GM03348 (cell line): Measurements from ENCODE around the gene HMCN2.
"Not testable (repeated sequence)": the region's sequence is repeated elsewhere in the genome, so short reads cannot be mapped to it uniquely, and the experiment has no call there.

Experiments used
- DNase-seq: peaks from one replicate; pipeline ENCODE4 v3.0.0; 2012; ENCODE audit warnings: low spot score

Gene HMCN2

DNA sequence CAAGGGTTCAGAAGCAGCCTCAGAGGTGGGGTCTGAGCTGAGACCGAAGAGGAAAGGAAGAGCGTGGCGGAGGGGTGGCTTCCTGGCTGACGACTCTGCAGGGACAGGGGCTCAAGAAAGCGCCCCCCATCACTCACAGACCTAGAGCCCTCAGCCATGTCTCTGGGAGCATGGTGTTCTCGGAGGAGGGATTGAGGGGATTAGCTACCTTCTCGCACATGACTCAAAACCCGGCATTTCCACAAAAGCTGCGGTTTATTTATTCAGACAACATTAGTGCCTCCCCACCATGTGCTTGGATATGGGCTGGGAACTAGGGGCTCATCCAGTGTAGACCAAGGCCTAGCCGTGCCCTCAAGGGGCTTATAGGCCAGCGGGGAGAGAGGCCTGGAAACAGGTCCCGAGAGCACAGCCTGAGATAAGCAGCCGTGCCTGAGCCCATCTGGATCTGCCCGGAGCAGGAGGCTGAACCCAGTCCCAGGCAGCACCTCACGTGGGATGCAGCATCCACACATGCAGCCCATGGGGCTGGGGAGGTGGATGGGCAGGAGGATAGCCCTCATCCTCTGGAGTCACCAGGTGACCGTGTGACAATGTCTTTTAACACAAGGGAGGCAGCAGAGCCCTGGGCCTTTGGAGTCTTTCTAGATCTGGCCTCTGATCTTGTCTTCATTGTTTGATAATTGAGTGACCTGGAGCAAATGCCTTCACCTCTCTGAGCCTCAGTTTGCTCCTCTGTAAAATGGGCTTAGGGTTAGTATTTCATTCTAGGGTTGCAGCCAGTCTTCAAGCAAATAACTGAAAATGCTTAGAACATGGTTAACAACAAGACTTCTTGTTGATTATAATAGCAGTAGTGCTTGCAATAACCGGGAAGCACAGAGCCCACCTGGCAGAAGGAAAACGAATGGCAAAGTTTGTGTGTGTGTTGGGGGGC lies 878 bp upstream of the HMCN2 start:
- DNase-seq: no peak

DNA sequence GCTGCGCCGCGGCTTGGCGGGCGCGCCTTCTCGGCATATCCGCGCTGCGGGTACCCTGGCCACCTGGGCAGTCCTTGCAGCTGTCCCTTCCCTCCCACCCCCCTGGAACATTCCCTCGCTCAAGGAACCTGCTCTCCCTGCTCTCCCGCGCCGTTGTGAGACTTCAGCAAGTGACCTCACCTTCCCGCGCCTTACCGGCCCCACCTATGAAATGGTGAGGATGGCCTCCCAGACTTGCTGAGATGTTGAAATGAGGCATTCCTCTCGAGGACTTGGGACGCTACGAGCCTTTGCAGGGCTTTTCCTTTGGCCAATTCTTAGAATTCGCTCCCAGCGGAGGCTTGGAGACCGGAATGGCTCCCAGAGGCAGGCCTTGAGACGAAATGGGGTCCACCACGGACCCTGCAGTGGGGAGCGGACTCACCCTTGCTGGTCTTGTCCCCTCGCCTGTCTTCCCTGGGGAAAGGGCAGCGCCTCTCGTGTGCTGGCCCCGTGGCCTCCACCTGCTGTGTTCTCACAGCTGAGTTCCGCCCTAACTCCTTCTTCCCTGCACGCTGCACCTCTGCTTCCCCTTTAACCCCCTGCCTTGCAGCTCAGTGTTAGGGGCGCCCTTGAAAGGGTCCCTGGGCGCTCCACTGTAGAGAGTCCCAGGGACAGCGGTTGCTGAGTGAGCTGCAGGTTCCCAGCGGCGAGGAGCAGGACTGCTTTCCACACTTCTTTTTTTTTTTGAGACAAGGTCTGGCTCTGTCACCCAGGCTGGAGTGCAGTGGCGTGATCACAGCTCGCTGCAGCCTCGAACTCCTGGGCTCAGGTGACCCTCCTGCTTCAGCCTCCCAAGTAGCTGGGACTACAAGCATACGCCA lies 907 bp downstream of the HMCN2 start:
- DNase-seq: no peak

- DNase-seq: no peak
These were observed 2.4 kb downstream of the HMCN2 start for GRCh38 chr9:130267930-130268329.

GRCh38 chr9:130268521-130269211 lies 3.1 kb downstream of the HMCN2 start:
- no peak for DNase-seq

DNA sequence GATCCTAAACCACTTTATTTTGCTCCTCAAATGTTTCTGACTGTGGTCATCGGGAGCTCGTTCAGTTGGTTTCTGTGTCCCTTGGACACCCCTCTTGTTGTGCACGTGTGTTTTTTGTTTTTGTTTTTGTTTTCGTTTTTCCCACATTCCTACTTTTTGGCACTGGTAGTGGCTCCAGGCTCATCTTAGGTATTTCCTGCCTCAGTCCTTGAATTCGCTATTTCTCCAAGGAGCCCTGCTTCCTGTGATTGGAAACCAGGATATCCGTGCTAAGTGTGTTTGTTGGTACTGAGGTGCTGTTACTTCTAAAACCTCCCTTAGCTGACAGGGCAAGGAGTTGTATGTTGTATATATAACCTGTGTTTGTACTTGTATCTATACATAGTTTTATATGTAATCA lies 5.9 kb downstream of the HMCN2 start:
- no peak for DNase-seq

DNA sequence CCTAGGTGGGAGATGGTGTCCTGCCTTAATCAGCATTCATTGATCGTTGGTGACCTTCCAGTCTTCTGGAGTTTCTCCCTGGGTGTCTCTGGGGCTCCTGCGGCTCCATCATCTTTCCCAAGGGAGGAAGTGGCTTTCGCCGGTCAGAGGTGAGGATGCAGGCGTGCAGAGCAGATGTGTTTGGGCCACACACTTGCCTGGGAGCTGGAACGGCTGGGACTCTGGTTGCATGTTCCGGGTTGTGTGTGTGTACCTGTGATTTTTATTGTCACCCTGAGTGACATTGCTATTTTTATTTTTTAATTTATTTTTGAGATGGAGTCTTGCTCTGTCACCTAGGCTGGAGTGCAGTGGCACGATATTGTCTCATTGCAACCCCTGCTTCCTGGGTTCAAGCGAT lies 9.6 kb downstream of the HMCN2 start:
- no peak for DNase-seq

- DNase-seq: peak; percentile 71
These were observed 10.6 kb downstream of the HMCN2 start for GRCh38 chr9:130276121-130276520.

- DNase-seq: no peak
These were observed 11.4 kb downstream of the HMCN2 start for GRCh38 chr9:130276955-130277354.

DNA sequence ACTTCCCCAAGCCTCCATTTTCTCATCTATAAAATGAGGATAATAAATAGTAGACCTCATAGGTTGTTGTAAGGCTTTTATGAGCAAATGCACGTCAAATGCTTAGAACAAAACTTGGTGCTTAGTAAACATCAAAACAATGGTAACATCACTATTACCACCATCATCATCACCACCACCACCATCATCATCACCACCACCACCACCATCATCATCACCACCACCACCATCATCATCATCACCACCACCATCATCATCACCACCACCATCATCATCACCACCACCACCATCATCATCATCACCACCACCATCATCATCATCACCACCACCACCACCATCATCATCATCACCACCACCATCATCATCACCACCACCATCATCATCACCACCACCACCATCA lies 12.0 kb downstream of the HMCN2 start:
- DNase-seq: not testable (repeated sequence)

DNA sequence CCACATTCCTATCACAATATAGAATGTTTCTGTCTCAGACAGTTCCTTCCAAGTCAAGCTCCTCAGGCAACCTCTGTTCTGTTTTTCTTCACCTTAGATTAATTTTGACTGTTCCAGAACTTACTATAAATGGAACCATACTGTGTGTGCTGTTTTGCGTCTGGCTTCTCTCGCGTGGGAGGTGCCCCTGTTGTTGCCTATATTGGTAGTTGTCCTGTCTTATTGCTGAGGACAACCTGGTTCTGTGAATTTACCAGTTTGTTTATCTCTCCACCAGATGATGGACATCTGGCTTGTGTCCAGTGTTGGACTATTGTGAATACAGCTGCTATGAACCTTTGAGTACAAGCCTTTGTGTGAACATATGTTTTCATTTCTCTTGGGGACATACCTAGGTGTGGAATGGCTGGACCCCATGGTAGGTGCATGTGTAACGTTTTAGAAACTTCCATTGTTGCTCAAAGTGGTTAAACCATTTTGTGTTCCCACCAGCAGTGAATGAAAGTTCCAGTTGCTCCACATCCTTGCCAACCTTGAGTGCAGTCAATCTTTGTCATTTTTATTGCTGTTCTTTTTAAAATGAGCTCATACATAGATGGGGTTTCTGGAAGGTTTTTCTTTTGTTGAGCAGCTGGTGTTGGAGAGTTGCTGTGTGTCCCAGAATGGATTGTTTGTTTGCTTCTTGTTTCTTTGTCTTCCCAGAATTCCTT lies 18.1 kb downstream of the HMCN2 start:
- DNase-seq: no peak

GRCh38 chr9:130284249-130284625 lies 18.7 kb downstream of the HMCN2 start:
- no peak for DNase-seq

DNA sequence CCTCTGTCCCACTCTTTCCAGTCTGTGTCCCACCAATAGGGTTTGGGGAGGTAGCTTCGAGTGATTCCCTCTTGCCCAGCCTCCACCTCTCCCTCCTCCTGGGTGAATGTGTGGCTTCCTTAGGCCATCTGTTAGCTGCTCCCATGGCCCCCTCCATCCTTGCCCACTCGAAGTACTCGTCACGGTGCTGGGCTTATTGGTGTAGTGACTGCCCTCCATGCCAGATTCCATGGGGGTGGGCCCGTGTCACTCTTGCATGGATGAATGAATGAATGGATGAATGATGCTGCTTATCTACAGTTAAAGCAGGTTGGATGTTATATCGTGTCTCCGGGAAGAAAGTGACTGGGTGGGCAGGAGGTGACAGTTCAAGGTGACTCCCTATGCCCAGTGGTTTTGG lies 19.1 kb downstream of the HMCN2 start:
- DNase-seq: no peak

DNA sequence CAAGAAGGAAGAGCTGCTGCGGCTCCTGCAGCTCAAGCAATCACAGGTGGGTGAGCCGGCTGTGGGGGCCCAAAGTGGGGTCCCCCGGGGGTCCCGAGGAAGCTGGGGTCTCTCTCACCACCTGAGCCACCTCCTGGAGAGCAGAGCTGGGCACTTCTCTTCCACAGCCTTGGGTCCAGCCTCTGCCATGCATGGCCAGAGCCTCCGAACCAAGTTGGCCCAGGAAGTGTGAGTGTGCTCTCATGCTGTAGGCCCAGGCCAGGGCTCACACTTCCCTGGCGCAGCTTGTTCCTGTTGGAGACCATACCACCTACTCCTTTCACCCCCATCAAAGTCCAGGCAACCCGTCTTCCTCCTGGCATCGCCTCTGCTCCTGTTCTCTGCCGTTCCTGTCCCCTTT lies 19.7 kb downstream of the HMCN2 start:
- no peak for DNase-seq

DNA sequence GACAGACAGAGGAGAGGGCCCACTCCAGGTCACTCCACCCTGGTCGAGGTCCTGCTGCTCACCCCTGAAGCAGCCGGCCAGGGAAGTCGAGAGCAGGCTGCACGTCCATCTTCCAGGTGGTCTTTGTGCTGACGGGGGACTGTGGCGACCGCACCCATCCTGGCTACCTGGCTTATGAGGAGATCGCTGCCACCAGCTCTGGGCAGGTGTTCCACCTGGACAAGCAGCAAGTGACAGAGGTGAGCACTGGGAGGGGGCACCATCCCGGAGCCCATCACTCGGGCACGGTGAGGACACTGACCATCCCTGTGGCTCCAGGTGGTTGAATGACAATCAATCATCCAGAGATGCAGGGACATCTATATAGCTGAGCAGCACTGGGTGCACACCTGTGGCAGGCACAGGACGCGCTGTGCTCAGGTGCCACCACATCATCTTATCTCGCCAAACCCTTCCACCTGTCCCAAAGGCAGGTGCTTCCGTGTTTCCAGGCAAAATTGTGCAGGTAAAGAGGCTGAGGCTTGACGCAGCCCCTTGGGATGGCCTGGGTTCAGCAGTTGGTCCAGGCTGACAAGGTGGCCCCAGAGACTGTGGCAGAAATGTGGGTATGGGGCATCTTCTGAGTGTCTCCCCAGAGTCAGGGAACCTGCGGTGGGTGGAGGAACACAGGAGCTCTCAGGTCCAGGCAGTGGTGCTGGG lies 20.7 kb downstream of the HMCN2 start:
- DNase-seq: no peak

DNA sequence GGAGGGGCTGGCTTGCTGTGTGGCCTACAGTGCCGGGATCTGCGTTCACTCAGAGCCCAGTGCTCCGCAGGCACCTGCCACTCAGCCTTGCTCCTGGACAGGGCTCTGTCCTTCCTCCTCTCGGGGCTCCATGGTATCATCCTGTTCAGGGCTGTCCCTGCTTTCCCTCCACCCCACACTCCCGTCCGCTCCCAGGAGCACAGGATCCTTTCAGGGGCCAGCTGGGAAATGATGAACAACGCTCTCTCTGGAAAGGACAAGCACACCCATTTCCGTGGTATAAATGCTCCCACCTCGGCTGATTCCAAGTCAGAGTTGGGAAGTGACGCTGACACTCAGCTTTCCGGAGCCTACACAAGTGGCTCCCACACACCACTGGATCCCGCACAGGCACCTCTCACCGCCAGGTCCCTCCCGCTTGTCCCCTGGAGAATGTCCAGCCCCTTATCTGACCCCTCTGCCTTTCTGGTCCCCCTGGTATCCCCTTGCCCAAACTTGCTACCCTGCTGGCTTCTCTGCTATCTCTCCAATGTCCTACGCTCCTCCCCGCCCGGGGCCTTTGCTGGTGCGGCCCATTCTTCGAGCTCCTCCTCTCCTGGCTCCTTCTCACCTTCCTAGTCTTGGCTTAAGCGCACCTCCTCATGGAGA lies 21.3 kb downstream of the HMCN2 start:
- no peak for DNase-seq

DNA sequence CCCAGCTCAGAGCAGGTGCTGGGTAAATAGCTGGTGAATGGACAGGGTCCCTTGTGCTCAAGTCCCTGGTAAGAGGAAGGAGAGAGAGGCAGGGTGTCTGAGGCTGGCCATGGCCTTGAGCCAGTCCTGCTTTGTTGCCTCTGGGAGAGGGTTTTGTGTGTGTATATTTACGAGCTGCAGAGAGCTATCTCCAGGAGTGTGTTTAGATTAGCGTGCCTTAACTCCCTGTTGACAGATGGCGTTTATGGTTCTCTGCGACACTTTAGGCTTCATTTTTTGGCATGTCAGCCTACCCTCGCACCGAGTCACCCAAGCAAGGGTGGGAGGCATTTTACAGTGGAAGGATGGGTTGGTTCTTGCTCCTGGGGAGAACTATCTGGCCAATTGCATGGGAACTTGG lies 22.2 kb downstream of the HMCN2 start:
- no peak for DNase-seq

GRCh38 chr9:130288393-130288792 lies 22.8 kb downstream of the HMCN2 start:
- no peak for DNase-seq

GRCh38 chr9:130288926-130289690 lies 23.5 kb downstream of the HMCN2 start:
- DNase-seq: no peak

DNA sequence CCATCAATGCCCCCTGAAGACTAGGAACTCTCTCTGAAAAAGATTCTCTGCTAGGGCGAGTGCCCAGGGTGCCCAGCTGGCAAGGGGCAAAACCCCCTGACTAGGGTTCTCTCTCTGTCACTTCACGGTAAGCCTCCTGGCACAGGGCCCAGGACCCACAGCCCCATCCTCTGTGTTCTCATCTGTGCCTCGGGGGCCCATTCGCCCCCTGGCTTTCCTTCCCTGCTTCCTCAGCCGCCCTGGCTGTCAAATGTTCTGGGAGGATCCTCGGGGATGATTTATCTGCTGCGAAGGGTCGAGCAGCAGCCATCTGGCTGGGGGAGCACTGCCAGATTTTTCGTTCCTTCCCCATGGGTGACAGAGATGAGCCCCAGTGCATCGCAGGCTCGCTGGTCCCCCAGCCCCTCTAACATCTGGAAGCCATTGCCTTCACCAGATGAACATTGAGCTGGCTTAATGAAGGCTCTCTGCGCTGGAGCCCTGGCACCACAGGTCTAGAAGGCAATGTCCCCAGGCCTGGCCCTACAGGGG lies 24.2 kb downstream of the HMCN2 start:
- no peak for DNase-seq
